HepG2 (cell line): ENCODE measurements around the gene NME1. TPM values are rescaled to one million over a fixed set of nuclear protein-coding genes. Genes with fewer than 3 reads are reported as not detected.

Experiments
- ATAC-seq: fragments of 200-7000 bp; cut with Tn5 transposase; 3 replicates; pipeline ENCODE4 v1.9.1; 2020; ENCODE audit warnings: mild to moderate bottlenecking, moderate library complexity
- BruUV-seq: library from RNA; stranded (reverse); fragments of 400-500 nt; replicated peaks from 2 replicates; lab custom pipeline; 2021; lab: Mats Ljungman, UMichigan
- CTCF ChIA-PET: fragments of 300-600 bp; formaldehyde crosslinking; extraction: SDS; loops from one replicate; lab custom pipeline; 2021; ENCODE audit warnings: low total read pairs, inconsistent platforms, low intra/inter-chr PET ratio; lab: Yijun Ruan, JAX
- POLR2A ChIA-PET: fragments of 350-600 bp; sonication (Branson Sonifier 250); formaldehyde crosslinking; loops from one replicate; lab custom pipeline; 2020; ENCODE audit warnings: antibody characterized with exemption, inconsistent platforms; lab: Yijun Ruan, JAX
- DNase-seq: peaks from one replicate; pipeline ENCODE4 v3.0.0-alpha.2; 2015; ENCODE audit warnings: low spot score
- FAIRE-seq: peaks from 3 replicates; lab custom pipeline; 2011; peaks lifted over from hg19 to GRCh38; lab: Jason Lieb, UNC
- H2AFZ ChIP-seq: one replicate; pipeline ENCODE4 v1.6.1; 2011; ENCODE audit warnings: low read length, inconsistent platforms
- H3K27ac ChIP-seq: fragments of 300-600 bp; 3 replicates; pipeline ENCODE4 v1.8.0; 2011; ENCODE audit warnings: mixed run types, mild to moderate bottlenecking, mixed read lengths, low read length, inconsistent platforms; ENCODE audit not compliant: insufficient read depth; ENCODE audit errors: extremely low read length
- H3K27me3 ChIP-seq, 2 experiments: fragments of 200-600 bp in 1 of 2; 2 replicates in 1 of 2; 3 replicates in 1 of 2; pipeline versions ENCODE4 v1.6.0 to v1.8.0; 2011; ENCODE audit warnings: low read length in 2 of 2, mild to moderate bottlenecking in 2 of 2, moderate library complexity in 2 of 2, inconsistent platforms in 1 of 2; ENCODE audit not compliant: insufficient read depth in 2 of 2, control insufficient read depth in 1 of 2
- H3K36me3 ChIP-seq, 2 experiments: fragments of 200-600 bp in 1 of 2; replicated peaks in 1 of 2; 2 replicates in 1 of 2; 3 replicates in 1 of 2; pipeline versions ENCODE4 v1.5.1 to v1.8.0; 2011; ENCODE audit warnings: low read length in 2 of 2, inconsistent platforms in 1 of 2; ENCODE audit not compliant: insufficient read depth in 2 of 2, control insufficient read depth in 1 of 2
- H3K4me1 ChIP-seq: 2 replicates; pipeline ENCODE4 v1.5.1; 2012; ENCODE audit warnings: low read length, inconsistent platforms; ENCODE audit not compliant: insufficient read depth
- H3K4me2 ChIP-seq: 2 replicates; pipeline ENCODE4 v1.6.0; 2011; ENCODE audit warnings: low read depth, low read length, inconsistent platforms
- H3K4me3 ChIP-seq, 3 experiments: fragments of 200-600 bp in 1 of 3; sonication (generic), shearing (Covaris generic) in 1 of 3; replicated peaks in 1 of 3; 2 replicates each; pipeline ENCODE4 v1.5.1; 2011 to 2016; ENCODE audit warnings: low read length in 3 of 3, inconsistent platforms in 2 of 3, low read depth in 2 of 3, mild to moderate bottlenecking in 2 of 3, control low read depth in 1 of 3, mixed read lengths in 1 of 3; ENCODE audit not compliant: insufficient read depth in 1 of 3
- H3K79me2 ChIP-seq: one replicate; pipeline ENCODE4 v1.6.1; 2011; ENCODE audit warnings: low read length, inconsistent platforms; ENCODE audit not compliant: insufficient read depth
- H3K9ac ChIP-seq: 2 replicates; pipeline ENCODE4 v1.6.0; 2011; ENCODE audit warnings: mild to moderate bottlenecking, low read depth, low read length, inconsistent platforms; ENCODE audit not compliant: insufficient read depth
- H3K9me3 ChIP-seq: 2 replicates; pipeline ENCODE4 v1.5.1; 2012; ENCODE audit warnings: mild to moderate bottlenecking, low read length
- H4K20me1 ChIP-seq: 2 replicates; pipeline ENCODE4 v1.6.0; 2011; ENCODE audit warnings: inconsistent platforms, mild to moderate bottlenecking, low read length, moderate library complexity; ENCODE audit not compliant: insufficient read depth
- BORCS8-MEF2B ChIP-seq: sonication (generic); formaldehyde crosslinking; IDR thresholded peaks from 2 replicates; pipeline ENCODE4 v1.8.0; 2022; ENCODE audit warnings: mild to moderate bottlenecking, missing genetic modification reagents
- FOXK2 ChIP-seq: fragments of 450-650 bp; IDR thresholded peaks from 2 replicates; pipeline ENCODE4 v1.6.1; 2016
- KDM5A ChIP-seq: fragments of 200-600 bp; sonication (generic); IDR thresholded peaks from 2 replicates; pipeline ENCODE4 v1.7.0; 2018; ENCODE audit warnings: antibody characterized with exemption, mild to moderate bottlenecking, low read length, borderline replicate concordance
- KMT2A ChIP-seq: sonication (generic); formaldehyde crosslinking; IDR thresholded peaks from 2 replicates; pipeline ENCODE4 v1.4.0; 2020; ENCODE audit warnings: missing genetic modification reagents
- NPAS2 ChIP-seq: sonication (generic); formaldehyde crosslinking; IDR thresholded peaks from 2 replicates; pipeline ENCODE4 v1.8.0; 2022; ENCODE audit warnings: mild to moderate bottlenecking, missing genetic modification reagents, borderline replicate concordance
- PTBP1 ChIP-seq: fragments of 200-400 bp; formaldehyde crosslinking; IDR thresholded peaks from 2 replicates; pipeline ENCODE4 v1.6.1; 2018; ENCODE audit warnings: low read length, low read depth; ENCODE audit not compliant: poor library complexity, severe bottlenecking
- RAD51 ChIP-seq: fragments of 450-650 bp; IDR thresholded peaks from 2 replicates; pipeline ENCODE4 v1.6.1; 2016; ENCODE audit warnings: borderline replicate concordance
- SMAD9 ChIP-seq: sonication (generic); formaldehyde crosslinking; IDR thresholded peaks from 2 replicates; pipeline ENCODE4 v1.5.1; 2020; ENCODE audit warnings: mild to moderate bottlenecking, missing genetic modification reagents
- SMYD3 ChIP-seq: sonication (generic); formaldehyde crosslinking; IDR thresholded peaks from 2 replicates; pipeline ENCODE4 v1.8.1; 2023; ENCODE audit warnings: mild to moderate bottlenecking, missing genetic modification reagents
- SP1 ChIP-seq, 2 experiments: fragments of 450-650 bp in 1 of 2; sonication (generic) in 1 of 2; formaldehyde crosslinking in 1 of 2; IDR thresholded peaks; 2 replicates each; pipeline versions ENCODE4 v1.4.0 to v1.6.1; 2016 to 2020; ENCODE audit warnings: missing genetic modification reagents in 1 of 2
- TBX3 ChIP-seq: fragments of 450-650 bp; IDR thresholded peaks from 2 replicates; pipeline ENCODE4 v1.6.1; 2017; ENCODE audit warnings: antibody characterized with exemption, mild to moderate bottlenecking, inconsistent platforms, borderline replicate concordance
- ZBTB4 ChIP-seq: sonication (generic); formaldehyde crosslinking; IDR thresholded peaks from 2 replicates; pipeline ENCODE4 v1.4.0; 2020; ENCODE audit warnings: missing genetic modification reagents, mild to moderate bottlenecking, borderline replicate concordance
- ZNF20 ChIP-seq: sonication (generic); formaldehyde crosslinking; IDR thresholded peaks from 2 replicates; pipeline ENCODE4 v1.4.0; 2020; ENCODE audit warnings: mild to moderate bottlenecking, moderate library complexity, missing genetic modification reagents
- ZNF430 ChIP-seq: sonication (generic); formaldehyde crosslinking; IDR thresholded peaks from 2 replicates; pipeline ENCODE4 v1.9.0; 2021; ENCODE audit warnings: mild to moderate bottlenecking, missing genetic modification reagents
- ZNF547 ChIP-seq: sonication (generic); formaldehyde crosslinking; IDR thresholded peaks from 2 replicates; pipeline ENCODE4 v1.5.1; 2020; ENCODE audit warnings: mild to moderate bottlenecking, missing genetic modification reagents
- ZNF737 ChIP-seq: sonication (generic); formaldehyde crosslinking; IDR thresholded peaks from 2 replicates; pipeline ENCODE4 v1.5.0; 2020; ENCODE audit warnings: missing genetic modification reagents, mild to moderate bottlenecking, borderline replicate concordance
- ZZZ3 ChIP-seq: sonication (generic); formaldehyde crosslinking; IDR thresholded peaks from 2 replicates; pipeline ENCODE4 v1.4.0; 2020; ENCODE audit warnings: missing genetic modification reagents, mild to moderate bottlenecking, borderline replicate concordance
- WGBS: methylation state at CpG from one replicate; pipeline ENCODE4 v1.1.6; 2017; ENCODE audit warnings: low lambda C conversion rate; 5-methylcytosine and 5-hydroxymethylcytosine counted together
- in situ Hi-C: cut with HindIII; loops from 2 replicates; pipeline ENCODE4 v1.10.0; 2017; ENCODE audit warnings: low pct_unique_long_range_greater_than_20kb; ENCODE audit not compliant: extremely low pct_ligation_motif_present
- intact Hi-C: fragments of 100-400 bp; cut with micrococcal nuclease; formaldehyde crosslinking; loops from one replicate; pipeline ENCODE4 v1.10.0; 2022; ENCODE audit not compliant: unreplicated experiment
- polyA plus RNA-seq, 8 experiments: library from polyadenylated mRNA; depleted of rRNA in 3 of 8; stranded (reverse) in 7 of 8; unstranded in 1 of 8; fragments of >200 nt; fragmentation: Illumina TruSeq in 4 of 8; extraction: Trizol in 4 of 8; gene quantifications; 2 replicates each; pipeline versions ENCODE4 v1.2.1 to v1.2.3, GENCODE V29; 2011 to 2016; ENCODE audit warnings: low read depth in 4 of 8, missing spikeins in 1 of 8, mixed read lengths in 1 of 8; ENCODE audit not compliant: insufficient read depth in 1 of 8
- total RNA-seq, 5 experiments: library from RNA; depleted of rRNA; stranded (reverse); fragments of >200 nt; fragmentation: Illumina TruSeq; extraction: Trizol; gene quantifications; 2 replicates each; pipeline ENCODE4 v1.2.3, GENCODE V29; 2016; ENCODE audit warnings: low read depth in 1 of 5

NME1 gene
- total and polyA plus RNA-seq, 2 of the 13 experiments (the other 11 are each of a cell fraction or from before 2014, with no cell fraction given), result 295 to 516 TPM

DNA sequence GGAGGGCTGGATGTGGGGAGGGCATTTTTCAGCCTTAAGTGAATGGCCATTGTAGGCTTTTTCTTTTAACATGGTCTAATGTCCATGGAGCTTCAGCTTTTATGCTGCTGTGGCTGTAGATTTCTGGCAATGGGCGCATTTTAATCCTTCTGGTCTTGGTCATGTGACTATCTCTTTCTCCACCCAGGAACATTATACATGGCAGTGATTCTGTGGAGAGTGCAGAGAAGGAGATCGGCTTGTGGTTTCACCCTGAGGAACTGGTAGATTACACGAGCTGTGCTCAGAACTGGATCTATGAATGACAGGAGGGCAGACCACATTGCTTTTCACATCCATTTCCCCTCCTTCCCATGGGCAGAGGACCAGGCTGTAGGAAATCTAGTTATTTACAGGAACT lies 8.2 kb downstream of the NME1 start:
- POLR2A ChIA-PET, result interaction anchor here (5.3 kb wide), 1 partner anchor 7 kb away, joined by 43 read pairs; the partner anchor contains the start of gene NME1
- peaks cover 22% of the 10 kb centered on the region for H3K79me2 ChIP-seq
- H2AFZ ChIP-seq, result no peak overlapping the region
- no peaks in the 10 kb centered on the region for H3K27me3 ChIP-seq
- H3K36me3 ChIP-seq, result peaks cover 24 to 63% of the 10 kb centered on the region in 2 experiments
- FAIRE-seq, result no peak
- H3K4me3 ChIP-seq, result no peak overlapping the region
- H3K9me3 ChIP-seq, result no peaks in the 10 kb centered on the region
- BruUV-seq, result no TSS peak
- WGBS, result 90% methylated on average over 3 of the region's 3 CpGs
- CTCF ChIA-PET, result no interaction called here
- H3K4me1 ChIP-seq, result peaks cover 13% of the 10 kb centered on the region
- no peak overlapping the region for H3K27ac ChIP-seq
- no peak overlapping the region for H3K9ac ChIP-seq
- in situ Hi-C loops, result no loop called here
- no peak for TF ChIP-seq KDM5A
- TF ChIP-seq KMT2A (CRISPR knock-in tag), result no peak
- TF ChIP-seq ZNF20 (CRISPR knock-in tag), result no peak
- no peak for TF ChIP-seq BORCS8-MEF2B (CRISPR knock-in tag)
- no peak for TF ChIP-seq ZBTB4 (CRISPR knock-in tag)
- TF ChIP-seq FOXK2, result no peak
- no peak for TF ChIP-seq SMYD3 (CRISPR knock-in tag)
- no peak for TF ChIP-seq SP1 (IDR thresholded peaks at IDR 0.05)
- no peak for TF ChIP-seq SP1 (CRISPR knock-in tag; IDR thresholded peaks at IDR 0.05)
- TF ChIP-seq RAD51, result no peak
- no peak for TF ChIP-seq NPAS2
- no peak for TF ChIP-seq SMAD9
- TF ChIP-seq ZNF430 (CRISPR knock-in tag), result no peak
- no peak for TF ChIP-seq ZNF547
- no peak for TF ChIP-seq TBX3
- no peak for TF ChIP-seq ZNF737
- no peak for TF ChIP-seq ZZZ3 (CRISPR knock-in tag)
- TF ChIP-seq PTBP1, result no peak
- ATAC-seq, result no peak
- no peaks in the 10 kb centered on the region for H4K20me1 ChIP-seq
- H3K4me2 ChIP-seq, result no peak overlapping the region
- no peak for DNase-seq
- intact Hi-C loops, result no loop called here
